ENCODE measurements around the gene COL6A2.
"Not testable (repeated sequence)": the region's sequence is repeated elsewhere in the genome, so short reads cannot be mapped to it uniquely, and the experiment has no call there.

The COL6A2 gene

GRCh38 chr21:46100906-46101305 lies 3.0 kb downstream of the COL6A2 start:
- H3K4me3 ChIP-seq (ENCODE audit: low read depth, low read length) = no peak overlapping the region
- DNase-seq (ENCODE audit: low read depth) = no peak
- no peak for TF ChIP-seq CTCF (conservative IDR thresholded peaks at IDR 0.05; ENCODE audit: low read depth, low read length)

GRCh38 chr21:46104104-46104503 lies 6.2 kb downstream of the COL6A2 start:
- DNase-seq (ENCODE audit: low read depth) = no peak
- TF ChIP-seq CTCF (conservative IDR thresholded peaks at IDR 0.05; ENCODE audit: low read depth, low read length) = no peak
- no peak overlapping the region for H3K4me3 ChIP-seq (ENCODE audit: low read depth, low read length)

- not testable (repeated sequence) for DNase-seq (ENCODE audit: low read depth); H3K4me3 ChIP-seq (ENCODE audit: low read depth, low read length)
Observed at GRCh38 chr21:46107376-46107775, 9.5 kb downstream of the COL6A2 start.

GRCh38 chr21:46108827-46109312 lies 11.0 kb downstream of the COL6A2 start:
- DNase-seq (ENCODE audit: low read depth) = no peak
- TF ChIP-seq CTCF (conservative IDR thresholded peaks at IDR 0.05; ENCODE audit: low read depth, low read length) = no peak
- H3K4me3 ChIP-seq (ENCODE audit: low read depth, low read length) = no peak overlapping the region

GRCh38 chr21:46109313-46110221 lies 11.7 kb downstream of the COL6A2 start:
- no peak for TF ChIP-seq CTCF (conservative IDR thresholded peaks at IDR 0.05; ENCODE audit: low read depth, low read length)
- DNase-seq (ENCODE audit: low read depth) = no peak
- H3K4me3 ChIP-seq (ENCODE audit: low read depth, low read length) = no peak overlapping the region

GRCh38 chr21:46110499-46111192 lies 12.7 kb downstream of the COL6A2 start:
- no peak overlapping the region for H3K4me3 ChIP-seq (ENCODE audit: low read depth, low read length)
- no peak for DNase-seq (ENCODE audit: low read depth)
- TF ChIP-seq CTCF (conservative IDR thresholded peaks at IDR 0.05; ENCODE audit: low read depth, low read length) = peak; percentile 34

- DNase-seq (ENCODE audit: low read depth) = no peak
- H3K4me3 ChIP-seq (ENCODE audit: low read depth, low read length) = no peak overlapping the region
- no peak for TF ChIP-seq CTCF (conservative IDR thresholded peaks at IDR 0.05; ENCODE audit: low read depth, low read length)
Observed at GRCh38 chr21:46111193-46111571, 13.3 kb downstream of the COL6A2 start.
